Epithelial cell of proximal tubule (primary cell): ENCODE measurements around the gene B3GAT2. TPM values are rescaled to one million over a fixed set of nuclear protein-coding genes. Genes with fewer than 3 reads are reported as not detected.
A peak's percentile ranks its signal among the peaks of the same experiment; 100 is the strongest.

Experiments used
- DNase-seq: peaks from one replicate; pipeline ENCODE4 v3.0.0-alpha.2; 2011; ENCODE audit warnings: low read depth
- H3K4me3 ChIP-seq: 2 replicates; pipeline ENCODE4 v1.5.1; 2011; ENCODE audit warnings: low read depth, mild to moderate bottlenecking, low read length
- total RNA-seq: library from RNA; depleted of rRNA; stranded (reverse); fragments of >200 nt; gene quantifications from 2 replicates; pipeline ENCODE4 v1.2.3, GENCODE V29; 2015
- TF ChIP-seq, protein P1 (sequence below): conservative IDR thresholded peaks from 2 replicates; pipeline ENCODE4 v1.5.1; 2012; ENCODE audit warnings: low read depth, mild to moderate bottlenecking, low read length

B3GAT2 gene
- total RNA-seq, 1 donor from 2014 or later: not detected

DNA sequence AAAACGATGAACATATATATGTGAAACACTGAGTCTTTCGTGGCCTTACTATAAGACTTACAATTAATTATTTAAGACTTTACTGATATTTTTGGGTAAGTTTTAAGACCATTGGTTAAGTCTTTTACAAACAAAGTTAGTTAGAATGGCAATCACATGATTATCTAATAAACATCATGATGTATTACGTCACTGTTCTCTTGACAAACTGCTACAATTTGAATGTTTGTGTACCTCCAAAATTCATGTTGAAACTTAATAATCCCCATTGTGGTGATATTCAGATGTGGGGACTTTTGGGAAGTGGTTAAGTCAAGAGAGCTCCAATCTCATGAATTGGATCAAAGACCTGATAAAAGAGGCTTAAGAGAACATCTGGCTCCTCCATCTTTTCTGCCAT is 25.9 kb upstream of the B3GAT2 start:
- H3K4me3 ChIP-seq: no peak overlapping the region
- TF ChIP-seq, protein P1, sequence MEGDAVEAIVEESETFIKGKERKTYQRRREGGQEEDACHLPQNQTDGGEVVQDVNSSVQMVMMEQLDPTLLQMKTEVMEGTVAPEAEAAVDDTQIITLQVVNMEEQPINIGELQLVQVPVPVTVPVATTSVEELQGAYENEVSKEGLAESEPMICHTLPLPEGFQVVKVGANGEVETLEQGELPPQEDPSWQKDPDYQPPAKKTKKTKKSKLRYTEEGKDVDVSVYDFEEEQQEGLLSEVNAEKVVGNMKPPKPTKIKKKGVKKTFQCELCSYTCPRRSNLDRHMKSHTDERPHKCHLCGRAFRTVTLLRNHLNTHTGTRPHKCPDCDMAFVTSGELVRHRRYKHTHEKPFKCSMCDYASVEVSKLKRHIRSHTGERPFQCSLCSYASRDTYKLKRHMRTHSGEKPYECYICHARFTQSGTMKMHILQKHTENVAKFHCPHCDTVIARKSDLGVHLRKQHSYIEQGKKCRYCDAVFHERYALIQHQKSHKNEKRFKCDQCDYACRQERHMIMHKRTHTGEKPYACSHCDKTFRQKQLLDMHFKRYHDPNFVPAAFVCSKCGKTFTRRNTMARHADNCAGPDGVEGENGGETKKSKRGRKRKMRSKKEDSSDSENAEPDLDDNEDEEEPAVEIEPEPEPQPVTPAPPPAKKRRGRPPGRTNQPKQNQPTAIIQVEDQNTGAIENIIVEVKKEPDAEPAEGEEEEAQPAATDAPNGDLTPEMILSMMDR: no peak
- DNase-seq: no peak

- H3K4me3 ChIP-seq: no peak overlapping the region
- TF ChIP-seq, protein P1: no peak
These were observed 23.9 kb upstream of the B3GAT2 start for GRCh38 chr6:70980727-70981126.

DNA sequence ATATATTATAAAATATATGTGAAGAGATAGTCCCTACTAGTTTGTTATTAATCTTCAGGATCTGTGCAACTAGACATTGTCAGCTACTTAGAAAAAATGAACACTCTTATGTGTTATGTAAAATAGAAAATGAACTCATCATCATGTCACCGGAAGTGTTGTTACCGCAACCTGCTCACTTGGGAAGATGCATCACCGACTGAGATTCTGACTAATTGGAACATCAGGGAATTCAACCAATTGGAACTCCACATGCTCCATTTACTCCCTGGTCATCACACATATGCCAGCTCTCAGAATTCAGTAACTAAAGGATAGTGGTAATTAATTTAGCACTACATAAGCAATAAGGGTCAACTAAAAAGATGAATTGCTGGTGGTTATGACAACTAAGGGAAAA is 16.7 kb upstream of the B3GAT2 start:
- H3K4me3 ChIP-seq: no peak overlapping the region
- no peak for DNase-seq
- TF ChIP-seq, protein P1: no peak

More at GRCh38 chr6:70980727-70981126, 23.9 kb upstream of the B3GAT2 start:
- no peak for DNase-seq

DNA sequence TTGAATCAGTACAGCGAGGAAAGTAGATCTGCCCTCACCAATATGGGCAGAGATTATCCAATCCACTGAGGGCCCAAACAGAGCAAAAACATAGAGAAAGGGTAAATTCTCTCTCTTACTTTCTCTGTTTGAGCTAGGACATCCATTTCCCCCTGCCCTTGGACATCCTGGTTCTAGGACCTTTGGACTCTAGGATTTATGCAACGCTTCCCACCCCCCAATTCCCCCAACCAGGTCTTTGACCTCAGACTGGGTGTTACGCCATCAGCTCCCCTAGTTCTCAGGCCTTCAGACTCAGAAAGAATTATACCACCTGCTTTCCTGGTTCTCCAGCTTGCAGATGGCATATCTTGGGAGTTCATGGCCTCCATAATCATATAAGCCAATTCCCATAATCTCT is 10.2 kb upstream of the B3GAT2 start:
- DNase-seq: no peak
- no peak overlapping the region for H3K4me3 ChIP-seq
- TF ChIP-seq, protein P1: no peak

GRCh38 chr6:70957284-70957617 is 391 bp upstream of the B3GAT2 start:
- H3K4me3 ChIP-seq: peak overlapping the region; percentile 47
- TF ChIP-seq, protein P1: no peak
- no peak for DNase-seq

DNA sequence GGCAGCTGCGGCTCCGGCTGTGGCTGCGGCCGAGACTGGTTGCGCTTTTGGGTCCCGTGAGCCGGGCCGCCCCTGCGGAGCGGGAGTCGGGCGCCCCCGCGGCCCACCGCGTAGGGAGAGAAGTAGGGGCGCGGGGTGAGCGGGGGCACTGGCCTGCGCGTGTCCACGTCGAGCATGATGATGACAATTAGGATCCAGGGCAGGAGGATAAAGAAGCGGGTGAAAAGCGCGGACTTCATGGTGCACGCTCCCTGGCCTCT is 739 bp downstream of the B3GAT2 start:
- TF ChIP-seq, protein P1: peak; percentile 2
- peak overlapping the region; percentile 47 for H3K4me3 ChIP-seq
- DNase-seq: no peak

GRCh38 chr6:70955441-70956190 is 1.2 kb downstream of the B3GAT2 start:
- TF ChIP-seq, protein P1: peak; percentile 75
- DNase-seq: peak; percentile 19
- H3K4me3 ChIP-seq: peak overlapping the region; percentile 47
